GM12878 (cell line): Measurements from ENCODE around the gene AADACL2. TPM values are rescaled to one million over a fixed set of nuclear protein-coding genes. Genes with fewer than 3 reads are reported as not detected.

ENCODE experiments used
- ATAC-seq: fragments of 200-7000 bp; cut with Tn5 transposase; 3 replicates; pipeline ENCODE4 v1.9.1; 2020; ENCODE audit warnings: mild to moderate bottlenecking, moderate library complexity
- BruUV-seq: library from RNA; stranded (reverse); fragments of 400-500 nt; replicated peaks from 2 replicates; lab custom pipeline; 2021; lab: Mats Ljungman, UMichigan
- CTCF ChIA-PET: fragments of 300-600 bp; sonication (Branson Sonifier 250); formaldehyde crosslinking; extraction: SDS; loops from one replicate; lab custom pipeline; 2021; ENCODE audit warnings: inconsistent platforms; lab: Yijun Ruan, JAX
- POLR2A ChIA-PET: fragments of 350-600 bp; formaldehyde crosslinking; extraction: SDS; loops from one replicate; lab custom pipeline; 2021; ENCODE audit warnings: inconsistent platforms; lab: Charles Lee
- RAD21 ChIA-PET: fragments of 300-600 bp; sonication (Branson Sonifier 250); formaldehyde crosslinking; loops from one replicate; lab custom pipeline; 2023; ENCODE audit warnings: antibody characterized with exemption; ENCODE audit not compliant: unreplicated experiment; lab: Charles Lee
- SMC1A ChIA-PET: fragments of 300-600 bp; sonication (Branson Sonifier 250); formaldehyde crosslinking; loops from one replicate; lab custom pipeline; 2023; ENCODE audit not compliant: unreplicated experiment, uncharacterized antibody; lab: Charles Lee
- DNase-seq: peaks from one replicate; pipeline ENCODE4 v3.0.0-alpha.2; 2011; ENCODE audit warnings: low read depth, low spot score
- FAIRE-seq: peaks from 3 replicates; lab custom pipeline; 2011; peaks lifted over from hg19 to GRCh38; lab: Jason Lieb, UNC
- H2AFZ ChIP-seq: 2 replicates; pipeline ENCODE4 v1.6.0; 2011; ENCODE audit warnings: low read depth, low read length, control low read depth; ENCODE audit not compliant: control insufficient read depth
- H3K27ac ChIP-seq: 2 replicates; pipeline ENCODE4 v1.5.1; 2011; ENCODE audit warnings: control low read depth; ENCODE audit not compliant: control insufficient read depth, insufficient read depth
- H3K27me3 ChIP-seq, 2 experiments: replicated peaks in 1 of 2; 2 replicates each; pipeline versions ENCODE4 v1.6.0 to v1.6.1; 2011; ENCODE audit warnings: low read length in 1 of 2; ENCODE audit not compliant: control insufficient read depth in 2 of 2, insufficient read depth in 2 of 2
- H3K36me3 ChIP-seq, 2 experiments: 2 replicates each; pipeline ENCODE4 v1.5.1; 2011; ENCODE audit warnings: low read length in 1 of 2; ENCODE audit not compliant: control insufficient read depth in 2 of 2, insufficient read depth in 2 of 2
- H3K4me1 ChIP-seq: 2 replicates; pipeline ENCODE4 v1.6.1; 2011; ENCODE audit warnings: mild to moderate bottlenecking, low read length, moderate library complexity, mixed read lengths; ENCODE audit not compliant: control insufficient read depth, insufficient read depth
- H3K4me2 ChIP-seq: 2 replicates; pipeline ENCODE4 v1.6.0; 2011; ENCODE audit warnings: control low read depth; ENCODE audit not compliant: control insufficient read depth, insufficient read depth
- H3K4me3 ChIP-seq: fragments of 200-600 bp; sonication (generic); 2 replicates; pipeline ENCODE4 v1.5.1; 2016
- H3K79me2 ChIP-seq: 2 replicates; pipeline ENCODE4 v1.6.0; 2011; ENCODE audit warnings: low read length; ENCODE audit not compliant: control insufficient read depth, insufficient read depth
- H3K9ac ChIP-seq: 2 replicates; pipeline ENCODE4 v1.8.0; 2011; ENCODE audit warnings: low read length, control low read depth, mixed read lengths; ENCODE audit not compliant: control insufficient read depth, insufficient read depth
- H3K9me3 ChIP-seq: replicated peaks from 3 replicates; pipeline ENCODE4 v1.5.1; 2011; ENCODE audit warnings: mild to moderate bottlenecking, low read length; ENCODE audit not compliant: control insufficient read depth, insufficient read depth
- H4K20me1 ChIP-seq: 2 replicates; pipeline ENCODE4 v1.6.0; 2011; ENCODE audit not compliant: control insufficient read depth, insufficient read depth
- ATF7 ChIP-seq: fragments of 450-650 bp; IDR thresholded peaks from 2 replicates; pipeline ENCODE4 v1.6.1; 2016; ENCODE audit warnings: low read depth, mild to moderate bottlenecking
- BCLAF1 ChIP-seq: fragments of 450-650 bp; IDR thresholded peaks from 2 replicates; pipeline ENCODE4 v1.6.1; 2017; ENCODE audit warnings: antibody characterized with exemption, mild to moderate bottlenecking, moderate library complexity
- GABPA ChIP-seq: IDR thresholded peaks from 2 replicates; pipeline ENCODE4 v1.6.1; 2014; ENCODE audit warnings: antibody characterized with exemption, low read depth, mild to moderate bottlenecking, inconsistent platforms
- GATAD2B ChIP-seq: fragments of 450-650 bp; conservative IDR thresholded peaks from 2 replicates; pipeline ENCODE4 v1.6.1; 2017; ENCODE audit warnings: low read depth, mild to moderate bottlenecking, moderate library complexity
- IRF5 ChIP-seq: fragments of 450-650 bp; IDR thresholded peaks from 2 replicates; pipeline ENCODE4 v1.6.1; 2017; ENCODE audit warnings: borderline replicate concordance
- NFIC ChIP-seq: IDR thresholded peaks from 2 replicates; pipeline ENCODE4 v1.6.1; 2012; ENCODE audit warnings: low read depth, mild to moderate bottlenecking, inconsistent platforms, low read length, moderate library complexity
- POLR2A ChIP-seq: IDR thresholded peaks from 2 replicates; pipeline ENCODE4 v1.6.1; 2011; ENCODE audit warnings: low read depth, mild to moderate bottlenecking, low read length
- SMAD1 ChIP-seq: fragments of 450-650 bp; IDR thresholded peaks from 2 replicates; pipeline ENCODE4 v1.6.1; 2018; ENCODE audit warnings: mild to moderate bottlenecking, low read depth; ENCODE audit not compliant: partially characterized antibody
- TARDBP ChIP-seq: IDR thresholded peaks from 2 replicates; pipeline ENCODE4 v1.6.1; 2016; ENCODE audit warnings: borderline replicate concordance
- ZZZ3 ChIP-seq: IDR thresholded peaks from 2 replicates; pipeline ENCODE4 v1.6.1; 2011; ENCODE audit warnings: low read depth; ENCODE audit not compliant: control insufficient read depth, insufficient read length
- WGBS: methylation state at CpG from one replicate; pipeline ENCODE4 v1.1.6; 2016; ENCODE audit warnings: low lambda C conversion rate; ENCODE audit not compliant: insufficient replicate concordance, insufficient coverage; ENCODE audit errors: missing lambda C conversion rate; 5-methylcytosine and 5-hydroxymethylcytosine counted together
- in situ Hi-C: fragments of 300-500 bp; cut with MboI; formaldehyde crosslinking; loops from 9 replicates; pipeline ENCODE4 v1.14.3; 2018; ENCODE audit warnings: mixed read lengths
- intact Hi-C: fragments of 100-400 bp; cut with micrococcal nuclease; formaldehyde crosslinking; loops from one replicate; pipeline ENCODE4 v1.14.2; 2022; ENCODE audit not compliant: unreplicated experiment
- polyA plus RNA-seq, 11 experiments: library from polyadenylated mRNA; depleted of rRNA in 4 of 11; unstranded in 6 of 11; stranded (reverse) in 5 of 11; fragments of >200 nt; fragmentation: Nextera tagmentation in 4 of 11; fragmentation: Illumina TruSeq in 1 of 11; extraction: Ambion mirVana in 4 of 11; extraction: Trizol in 1 of 11; gene quantifications; 1 replicate in 1 of 11; 2 replicates in 10 of 11; pipeline versions ENCODE4 v1.2.1 to v1.2.3, GENCODE V29; 2011 to 2016; ENCODE audit warnings: inconsistent platforms in 2 of 11, missing spikeins in 2 of 11, low read depth in 1 of 11
- total RNA-seq, 4 experiments: library from RNA; depleted of rRNA in 3 of 4; stranded (reverse); fragments of >200 nt in 3 of 4; fragmentation: Illumina TruSeq in 1 of 4; extraction: Trizol in 1 of 4; gene quantifications; 2 replicates each; pipeline versions ENCODE4 v1.2.1 to v1.2.3, GENCODE V29; 2013 to 2021
- TF ChIP-seq, protein P1 (sequence below): fragments of 150-350 bp; IDR thresholded peaks from 2 replicates; pipeline ENCODE4 v1.6.1; 2014; ENCODE audit warnings: mild to moderate bottlenecking, low read depth, low read length
- TF ChIP-seq, protein P2 (sequence below): fragments of 450-650 bp; IDR thresholded peaks from 2 replicates; pipeline ENCODE4 v1.6.1; 2017; ENCODE audit warnings: mild to moderate bottlenecking, moderate library complexity
- TF ChIP-seq, protein P3 (sequence below): fragments of 450-650 bp; IDR thresholded peaks from 2 replicates; pipeline ENCODE4 v1.6.1; 2014; ENCODE audit warnings: mild to moderate bottlenecking

The AADACL2 gene
- total and polyA plus RNA-seq, 10 of the 15 experiments (the other 5 are each of a cell fraction or from before 2014, with no cell fraction given) = not detected

GRCh38 chr3:151789853-151790463, 56.2 kb downstream of the AADACL2 start:
- CTCF ChIA-PET = interaction anchor here (0.8 kb wide), 1 partner anchor 394 kb away, joined by 3 read pairs; no protein-coding TSS in a partner anchor

More at GRCh38 chr3:151789853-151790463, 56.2 kb downstream of the AADACL2 start:
- no peak for TF ChIP-seq ATF7
- TF ChIP-seq BCLAF1 = no peak
- no peak for TF ChIP-seq POLR2A
- TF ChIP-seq GATAD2B = no peak
- no peak for TF ChIP-seq ZZZ3
- no peak for TF ChIP-seq IRF5
- TF ChIP-seq TARDBP = no peak
- TF ChIP-seq SMAD1 = no peak
- TF ChIP-seq, protein P1, sequence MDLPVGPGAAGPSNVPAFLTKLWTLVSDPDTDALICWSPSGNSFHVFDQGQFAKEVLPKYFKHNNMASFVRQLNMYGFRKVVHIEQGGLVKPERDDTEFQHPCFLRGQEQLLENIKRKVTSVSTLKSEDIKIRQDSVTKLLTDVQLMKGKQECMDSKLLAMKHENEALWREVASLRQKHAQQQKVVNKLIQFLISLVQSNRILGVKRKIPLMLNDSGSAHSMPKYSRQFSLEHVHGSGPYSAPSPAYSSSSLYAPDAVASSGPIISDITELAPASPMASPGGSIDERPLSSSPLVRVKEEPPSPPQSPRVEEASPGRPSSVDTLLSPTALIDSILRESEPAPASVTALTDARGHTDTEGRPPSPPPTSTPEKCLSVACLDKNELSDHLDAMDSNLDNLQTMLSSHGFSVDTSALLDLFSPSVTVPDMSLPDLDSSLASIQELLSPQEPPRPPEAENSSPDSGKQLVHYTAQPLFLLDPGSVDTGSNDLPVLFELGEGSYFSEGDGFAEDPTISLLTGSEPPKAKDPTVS = no peak
- TF ChIP-seq GABPA = no peak
- no peak for TF ChIP-seq NFIC
- TF ChIP-seq, protein P2, sequence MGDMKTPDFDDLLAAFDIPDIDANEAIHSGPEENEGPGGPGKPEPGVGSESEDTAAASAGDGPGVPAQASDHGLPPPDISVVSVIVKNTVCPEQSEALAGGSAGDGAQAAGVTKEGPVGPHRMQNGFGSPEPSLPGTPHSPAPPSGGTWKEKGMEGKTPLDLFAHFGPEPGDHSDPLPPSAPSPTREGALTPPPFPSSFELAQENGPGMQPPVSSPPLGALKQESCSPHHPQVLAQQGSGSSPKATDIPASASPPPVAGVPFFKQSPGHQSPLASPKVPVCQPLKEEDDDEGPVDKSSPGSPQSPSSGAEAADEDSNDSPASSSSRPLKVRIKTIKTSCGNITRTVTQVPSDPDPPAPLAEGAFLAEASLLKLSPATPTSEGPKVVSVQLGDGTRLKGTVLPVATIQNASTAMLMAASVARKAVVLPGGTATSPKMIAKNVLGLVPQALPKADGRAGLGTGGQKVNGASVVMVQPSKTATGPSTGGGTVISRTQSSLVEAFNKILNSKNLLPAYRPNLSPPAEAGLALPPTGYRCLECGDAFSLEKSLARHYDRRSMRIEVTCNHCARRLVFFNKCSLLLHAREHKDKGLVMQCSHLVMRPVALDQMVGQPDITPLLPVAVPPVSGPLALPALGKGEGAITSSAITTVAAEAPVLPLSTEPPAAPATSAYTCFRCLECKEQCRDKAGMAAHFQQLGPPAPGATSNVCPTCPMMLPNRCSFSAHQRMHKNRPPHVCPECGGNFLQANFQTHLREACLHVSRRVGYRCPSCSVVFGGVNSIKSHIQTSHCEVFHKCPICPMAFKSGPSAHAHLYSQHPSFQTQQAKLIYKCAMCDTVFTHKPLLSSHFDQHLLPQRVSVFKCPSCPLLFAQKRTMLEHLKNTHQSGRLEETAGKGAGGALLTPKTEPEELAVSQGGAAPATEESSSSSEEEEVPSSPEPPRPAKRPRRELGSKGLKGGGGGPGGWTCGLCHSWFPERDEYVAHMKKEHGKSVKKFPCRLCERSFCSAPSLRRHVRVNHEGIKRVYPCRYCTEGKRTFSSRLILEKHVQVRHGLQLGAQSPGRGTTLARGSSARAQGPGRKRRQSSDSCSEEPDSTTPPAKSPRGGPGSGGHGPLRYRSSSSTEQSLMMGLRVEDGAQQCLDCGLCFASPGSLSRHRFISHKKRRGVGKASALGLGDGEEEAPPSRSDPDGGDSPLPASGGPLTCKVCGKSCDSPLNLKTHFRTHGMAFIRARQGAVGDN = no peak
- TF ChIP-seq, protein P3, sequence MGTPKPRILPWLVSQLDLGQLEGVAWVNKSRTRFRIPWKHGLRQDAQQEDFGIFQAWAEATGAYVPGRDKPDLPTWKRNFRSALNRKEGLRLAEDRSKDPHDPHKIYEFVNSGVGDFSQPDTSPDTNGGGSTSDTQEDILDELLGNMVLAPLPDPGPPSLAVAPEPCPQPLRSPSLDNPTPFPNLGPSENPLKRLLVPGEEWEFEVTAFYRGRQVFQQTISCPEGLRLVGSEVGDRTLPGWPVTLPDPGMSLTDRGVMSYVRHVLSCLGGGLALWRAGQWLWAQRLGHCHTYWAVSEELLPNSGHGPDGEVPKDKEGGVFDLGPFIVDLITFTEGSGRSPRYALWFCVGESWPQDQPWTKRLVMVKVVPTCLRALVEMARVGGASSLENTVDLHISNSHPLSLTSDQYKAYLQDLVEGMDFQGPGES = no peak
- TF ChIP-seq, all 136 proteins: peak for 0
- BruUV-seq = no TSS peak
- H3K27ac ChIP-seq = no peak overlapping the region
- no peaks in the 10 kb centered on the region for H3K36me3 ChIP-seq
- no peak overlapping the region for H3K4me3 ChIP-seq
- ChIA-PET POLR2A (no interaction called here), SMC1A (interaction anchor here (1.0 kb wide), 1 partner anchor 11 kb away, joined by 4 read pairs; no protein-coding TSS in a partner anchor), RAD21 (interaction anchor here (1.0 kb wide), 1 partner anchor 213 kb away, joined by 3 read pairs; no protein-coding TSS in a partner anchor)
- in situ Hi-C loops (no loop called here), intact Hi-C loops (no loop called here)
- no peak overlapping the region for H3K4me2 ChIP-seq
- no peaks in the 10 kb centered on the region for H4K20me1 ChIP-seq
- DNase-seq (no peak), ATAC-seq (no peak), FAIRE-seq (no peak)
- no peak overlapping the region for H3K9ac ChIP-seq
- H3K27me3 ChIP-seq = no peaks in the 10 kb centered on the region
- H2AFZ ChIP-seq = no peak overlapping the region
- no peaks in the 10 kb centered on the region for H3K4me1 ChIP-seq
- no peaks in the 10 kb centered on the region for H3K9me3 ChIP-seq
- 0% methylated on average over 1 of the region's 1 CpG for WGBS
- H3K79me2 ChIP-seq = no peaks in the 10 kb centered on the region
